ENCODE results near the gene FOXL1. TPM values are rescaled to one million over a fixed set of nuclear protein-coding genes. Genes with fewer than 3 reads are reported as not detected.

FOXL1 gene
- polyA plus RNA-seq, 1 donor (not counting 4 experiments of a cell fraction or from before 2014, with no cell fraction given), result 0.10 TPM

DNA sequence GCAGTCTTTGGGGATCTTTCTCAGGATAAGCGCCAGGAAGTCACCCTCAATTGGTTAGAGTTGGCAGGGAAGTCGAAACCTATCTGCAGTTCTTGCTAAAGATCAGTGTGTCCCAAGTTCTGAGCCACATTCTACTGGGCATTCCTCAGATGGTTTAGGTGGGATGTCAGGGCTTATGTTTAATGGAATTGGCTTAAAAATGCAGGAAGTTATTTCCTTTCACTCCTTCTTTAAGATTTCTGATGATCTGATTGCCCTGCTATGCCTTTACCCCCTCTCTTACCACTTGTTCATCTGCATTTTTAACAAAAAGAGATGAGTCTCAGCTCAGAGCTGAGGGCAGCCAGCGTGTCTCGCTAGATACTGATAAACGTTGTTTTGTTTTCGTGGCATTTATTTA lies 30.8 kb downstream of the FOXL1 start:
- Histone ChIP-seq H3K4me3 (ENCODE audit: control insufficient read depth in 2 of 3, extremely low read depth in 1 of 3, insufficient read depth in 2 of 3, low read depth in 1 of 3, low read length in 3 of 3) (no peak overlapping the region), H3K9ac (ENCODE audit: control insufficient read depth, extremely low read depth, insufficient read depth, low read length) (no peak overlapping the region), H2AFZ (ENCODE audit: control insufficient read depth, low read length) (no peak overlapping the region), H3K9me3 (ENCODE audit: control insufficient read depth, low read depth, low read length) (no peaks in the 10 kb centered on the region), H3K79me2 (ENCODE audit: control insufficient read depth, insufficient read depth, low read length) (no peaks in the 10 kb centered on the region), H3K36me3 (ENCODE audit: control insufficient read depth in 2 of 2, extremely low read depth in 1 of 2, insufficient read depth in 2 of 2, low read length in 2 of 2) (no peaks in the 10 kb centered on the region), H3K27me3 (ENCODE audit: control insufficient read depth, extremely low read depth, insufficient read depth, low read length) (peaks cover 4% of the 10 kb centered on the region), H4K20me1 (ENCODE audit: control insufficient read depth, extremely low read depth, insufficient read depth, low read length) (no peaks in the 10 kb centered on the region), H3K9me1 (ENCODE audit: control insufficient read depth, extremely low read depth, insufficient read depth, low read length) (no peaks in the 10 kb centered on the region), H3K27ac (ENCODE audit: control insufficient read depth, insufficient read depth, low read length) (no peak overlapping the region), H3K4me1 (ENCODE audit: control insufficient read depth, extremely low read depth, insufficient read depth, low read length) (peaks cover 3% of the 10 kb centered on the region), H3K4me2 (ENCODE audit: control insufficient read depth, extremely low read depth, insufficient read depth, low read depth, low read length) (no peak overlapping the region)
- no peak for FAIRE-seq
- no peak for DNase-seq (ENCODE audit: low read depth, low spot score)
- TF ChIP-seq, protein P1, sequence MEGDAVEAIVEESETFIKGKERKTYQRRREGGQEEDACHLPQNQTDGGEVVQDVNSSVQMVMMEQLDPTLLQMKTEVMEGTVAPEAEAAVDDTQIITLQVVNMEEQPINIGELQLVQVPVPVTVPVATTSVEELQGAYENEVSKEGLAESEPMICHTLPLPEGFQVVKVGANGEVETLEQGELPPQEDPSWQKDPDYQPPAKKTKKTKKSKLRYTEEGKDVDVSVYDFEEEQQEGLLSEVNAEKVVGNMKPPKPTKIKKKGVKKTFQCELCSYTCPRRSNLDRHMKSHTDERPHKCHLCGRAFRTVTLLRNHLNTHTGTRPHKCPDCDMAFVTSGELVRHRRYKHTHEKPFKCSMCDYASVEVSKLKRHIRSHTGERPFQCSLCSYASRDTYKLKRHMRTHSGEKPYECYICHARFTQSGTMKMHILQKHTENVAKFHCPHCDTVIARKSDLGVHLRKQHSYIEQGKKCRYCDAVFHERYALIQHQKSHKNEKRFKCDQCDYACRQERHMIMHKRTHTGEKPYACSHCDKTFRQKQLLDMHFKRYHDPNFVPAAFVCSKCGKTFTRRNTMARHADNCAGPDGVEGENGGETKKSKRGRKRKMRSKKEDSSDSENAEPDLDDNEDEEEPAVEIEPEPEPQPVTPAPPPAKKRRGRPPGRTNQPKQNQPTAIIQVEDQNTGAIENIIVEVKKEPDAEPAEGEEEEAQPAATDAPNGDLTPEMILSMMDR (optimal IDR thresholded peaks at IDR 0.05 in 1 of 3, IDR thresholded peaks at IDR 0.05 in 1 of 3, conservative IDR thresholded peaks at IDR 0.05 in 1 of 3; ENCODE audit: extremely low read depth in 1 of 3, insufficient read depth in 2 of 3, low read length in 3 of 3), result no peak
- TF ChIP-seq EZH2 (IDR thresholded peaks at IDR 0.05; ENCODE audit: low read length), result no peak
- dilution Hi-C loops (cut with MboI; ENCODE audit: extremely low pct_ligation_motif_present, low sequenced_read_pairs), result no loop called here

DNA sequence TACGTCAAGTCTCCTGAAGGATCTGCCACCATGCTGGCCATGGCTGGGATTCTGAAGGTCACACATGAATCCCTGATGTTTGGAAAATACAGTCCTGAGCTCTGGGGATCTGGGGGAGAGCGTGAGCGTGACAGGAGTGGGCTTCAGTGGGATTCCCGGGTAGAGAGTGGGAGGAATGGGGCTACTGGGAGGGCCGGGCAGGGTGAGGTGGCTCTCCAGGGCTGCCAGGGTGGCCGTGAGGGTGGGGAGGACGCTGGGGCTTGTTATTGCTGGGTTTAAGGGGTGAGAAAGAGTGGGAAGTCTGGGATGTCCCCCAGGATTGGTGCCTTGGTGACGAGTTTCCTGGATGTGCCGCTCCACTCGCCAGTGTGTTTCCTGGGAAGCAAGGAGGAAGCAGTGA lies 31.3 kb downstream of the FOXL1 start:
- Histone ChIP-seq H3K27ac (ENCODE audit: control insufficient read depth, insufficient read depth, low read length) (no peak overlapping the region), H2AFZ (ENCODE audit: control insufficient read depth, low read length) (no peak overlapping the region), H3K9me1 (ENCODE audit: control insufficient read depth, extremely low read depth, insufficient read depth, low read length) (no peaks in the 10 kb centered on the region), H3K27me3 (ENCODE audit: control insufficient read depth, extremely low read depth, insufficient read depth, low read length) (no peaks in the 10 kb centered on the region), H3K4me2 (ENCODE audit: control insufficient read depth, extremely low read depth, insufficient read depth, low read depth, low read length) (no peak overlapping the region), H3K9ac (ENCODE audit: control insufficient read depth, extremely low read depth, insufficient read depth, low read length) (no peak overlapping the region), H3K36me3 (ENCODE audit: control insufficient read depth in 2 of 2, extremely low read depth in 1 of 2, insufficient read depth in 2 of 2, low read length in 2 of 2) (no peaks in the 10 kb centered on the region), H3K9me3 (ENCODE audit: control insufficient read depth, low read depth, low read length) (no peaks in the 10 kb centered on the region), H4K20me1 (ENCODE audit: control insufficient read depth, extremely low read depth, insufficient read depth, low read length) (no peaks in the 10 kb centered on the region), H3K4me3 (ENCODE audit: control insufficient read depth in 2 of 3, extremely low read depth in 1 of 3, insufficient read depth in 2 of 3, low read depth in 1 of 3, low read length in 3 of 3) (no peak overlapping the region), H3K79me2 (ENCODE audit: control insufficient read depth, insufficient read depth, low read length) (no peaks in the 10 kb centered on the region), H3K4me1 (ENCODE audit: control insufficient read depth, extremely low read depth, insufficient read depth, low read length) (peaks cover 3% of the 10 kb centered on the region)
- no peak for DNase-seq (ENCODE audit: low read depth, low spot score)
- no peak for FAIRE-seq
- no peak for TF ChIP-seq EZH2 (IDR thresholded peaks at IDR 0.05; ENCODE audit: low read length)
- TF ChIP-seq, protein P1 (optimal IDR thresholded peaks at IDR 0.05 in 1 of 3, IDR thresholded peaks at IDR 0.05 in 1 of 3, conservative IDR thresholded peaks at IDR 0.05 in 1 of 3; ENCODE audit: extremely low read depth in 1 of 3, insufficient read depth in 2 of 3, low read length in 3 of 3), result no peak
- dilution Hi-C loops (cut with MboI; ENCODE audit: extremely low pct_ligation_motif_present, low sequenced_read_pairs), result no loop called here

All from keratinocyte (primary cell).